Esophagus muscularis mucosa (tissue), 4 donors: Measurements from ENCODE around the gene ERAS.

ENCODE experiments used
- EP300 ChIP-seq: sonication (generic); formaldehyde crosslinking; IDR thresholded peaks from one replicate; pipeline ENCODE4 v1.6.1; 2017; ENCODE audit warnings: antibody characterized with exemption
- POLR2A ChIP-seq: fragments of 450-650 bp; IDR thresholded peaks from one replicate; pipeline ENCODE4 v1.6.1; 2017; ENCODE audit warnings: antibody characterized with exemption, moderate library complexity, mild to moderate bottlenecking, low read depth
- POLR2AphosphoS5 ChIP-seq, 2 donors: sonication (generic); formaldehyde crosslinking; IDR thresholded peaks; one replicate each; pipeline ENCODE4 v1.6.1; 2017; ENCODE audit warnings: antibody characterized with exemption in 2 of 2
- TF ChIP-seq, protein P1 (sequence below), 3 experiments: fragments of 200-600 bp in 2 of 3; fragments of 450-650 bp in 1 of 3; sonication (generic) in 2 of 3; IDR thresholded peaks; one replicate each; pipeline ENCODE4 v1.5.1; 2017 to 2019; ENCODE audit warnings: antibody characterized with exemption in 3 of 3, mild to moderate bottlenecking in 2 of 3, moderate library complexity in 1 of 3

- TF ChIP-seq POLR2AphosphoS5 (IDR thresholded peaks at IDR 0.05) (no peak), POLR2A (no peak), EP300 (no peak)
- TF ChIP-seq, protein P1, sequence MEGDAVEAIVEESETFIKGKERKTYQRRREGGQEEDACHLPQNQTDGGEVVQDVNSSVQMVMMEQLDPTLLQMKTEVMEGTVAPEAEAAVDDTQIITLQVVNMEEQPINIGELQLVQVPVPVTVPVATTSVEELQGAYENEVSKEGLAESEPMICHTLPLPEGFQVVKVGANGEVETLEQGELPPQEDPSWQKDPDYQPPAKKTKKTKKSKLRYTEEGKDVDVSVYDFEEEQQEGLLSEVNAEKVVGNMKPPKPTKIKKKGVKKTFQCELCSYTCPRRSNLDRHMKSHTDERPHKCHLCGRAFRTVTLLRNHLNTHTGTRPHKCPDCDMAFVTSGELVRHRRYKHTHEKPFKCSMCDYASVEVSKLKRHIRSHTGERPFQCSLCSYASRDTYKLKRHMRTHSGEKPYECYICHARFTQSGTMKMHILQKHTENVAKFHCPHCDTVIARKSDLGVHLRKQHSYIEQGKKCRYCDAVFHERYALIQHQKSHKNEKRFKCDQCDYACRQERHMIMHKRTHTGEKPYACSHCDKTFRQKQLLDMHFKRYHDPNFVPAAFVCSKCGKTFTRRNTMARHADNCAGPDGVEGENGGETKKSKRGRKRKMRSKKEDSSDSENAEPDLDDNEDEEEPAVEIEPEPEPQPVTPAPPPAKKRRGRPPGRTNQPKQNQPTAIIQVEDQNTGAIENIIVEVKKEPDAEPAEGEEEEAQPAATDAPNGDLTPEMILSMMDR (IDR thresholded peaks at IDR 0.05): no peak
These were observed 10.1 kb upstream of the ERAS start for GRCh38 chrX:48816014-48816810.
